Thyroid gland (tissue), 4 donors: ENCODE measurements around the gene FGF11. TPM values are rescaled to one million over a fixed set of nuclear protein-coding genes. Genes with fewer than 3 reads are reported as not detected.

Experiments
- DNase-seq, 2 donors: peaks; one replicate each; pipeline ENCODE4 v3.0.0-alpha.2; 2019
- H3K27ac ChIP-seq, 3 donors: fragments of 200-600 bp; sonication (generic); 1 replicate in 2 of 3; 2 replicates in 1 of 3; pipeline ENCODE4 v1.5.1; 2016 to 2019; ENCODE audit warnings: mild to moderate bottlenecking in 1 of 3, moderate library complexity in 1 of 3
- H3K27me3 ChIP-seq: fragments of 200-600 bp; sonication (generic); one replicate; pipeline ENCODE4 v1.5.1; 2019
- H3K36me3 ChIP-seq, 2 donors: fragments of 200-600 bp; sonication (generic); one replicate each; pipeline ENCODE4 v1.5.1; 2016 to 2019
- H3K4me1 ChIP-seq, 2 donors: fragments of 200-600 bp; sonication (generic); one replicate each; pipeline ENCODE4 v1.5.1; 2017 to 2019
- H3K4me3 ChIP-seq, 3 donors: fragments of 200-600 bp; sonication (generic); replicated peaks in 1 of 3; 1 replicate in 2 of 3; 2 replicates in 1 of 3; pipeline ENCODE4 v1.5.1; 2016; ENCODE audit warnings: mild to moderate bottlenecking in 1 of 3
- H3K9me3 ChIP-seq: fragments of 200-600 bp; sonication (generic); one replicate; pipeline ENCODE4 v1.5.1; 2017
- POLR2A ChIP-seq, 2 donors: fragments of 450-650 bp; IDR thresholded peaks; one replicate each; pipeline ENCODE4 v1.6.1; 2017; ENCODE audit warnings: antibody characterized with exemption in 2 of 2, mild to moderate bottlenecking in 2 of 2, moderate library complexity in 1 of 2
- WGBS, 2 donors: methylation state at CpG; one replicate each; pipeline ENCODE4 v1.1.5; 2017; 5-methylcytosine and 5-hydroxymethylcytosine counted together
- intact Hi-C: fragments of 100-400 bp; cut with DNase I; formaldehyde crosslinking; loops from one replicate; pipeline ENCODE4 v1.15.1; 2023
- total RNA-seq, 4 donors: library from RNA; depleted of rRNA; stranded (reverse); fragments of >200 nt; gene quantifications; one replicate each; pipeline ENCODE4 v1.2.3, GENCODE V29; 2016
- TF ChIP-seq, protein P1 (sequence below), 6 experiments: fragments of 200-600 bp in 3 of 6; fragments of 450-650 bp in 3 of 6; sonication (generic) in 3 of 6; IDR thresholded peaks; one replicate each; pipeline ENCODE4 v1.5.1; 2016 to 2019; ENCODE audit warnings: antibody characterized with exemption in 6 of 6, mild to moderate bottlenecking in 2 of 6, inconsistent platforms in 1 of 6, moderate library complexity in 1 of 6

The FGF11 gene
- total RNA-seq, 4 donors from 2014 or later: 4.3 to 12.1 (median 10.5) TPM

DNA sequence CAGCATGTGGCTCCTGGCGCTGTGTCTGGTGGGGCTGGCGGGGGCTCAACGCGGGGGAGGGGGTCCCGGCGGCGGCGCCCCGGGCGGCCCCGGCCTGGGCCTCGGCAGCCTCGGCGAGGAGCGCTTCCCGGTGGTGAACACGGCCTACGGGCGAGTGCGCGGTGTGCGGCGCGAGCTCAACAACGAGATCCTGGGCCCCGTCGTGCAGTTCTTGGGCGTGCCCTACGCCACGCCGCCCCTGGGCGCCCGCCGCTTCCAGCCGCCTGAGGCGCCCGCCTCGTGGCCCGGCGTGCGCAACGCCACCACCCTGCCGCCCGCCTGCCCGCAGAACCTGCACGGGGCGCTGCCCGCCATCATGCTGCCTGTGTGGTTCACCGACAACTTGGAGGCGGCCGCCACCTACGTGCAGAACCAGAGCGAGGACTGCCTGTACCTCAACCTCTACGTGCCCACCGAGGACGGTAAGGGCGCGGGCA lies 31.0 kb upstream of the FGF11 start:
- Histone ChIP-seq H3K9me3 (no peaks in the 10 kb centered on the region), H3K27ac (no peak overlapping the region), H3K36me3 (no peaks in the 10 kb centered on the region), H3K27me3 (no peaks in the 10 kb centered on the region), H3K4me3 (no peak overlapping the region), H3K4me1 (peaks cover under 1 to 8% of the 10 kb centered on the region in 2 donors)
- no peak for TF ChIP-seq POLR2A (IDR thresholded peaks at IDR 0.05)
- TF ChIP-seq, protein P1, sequence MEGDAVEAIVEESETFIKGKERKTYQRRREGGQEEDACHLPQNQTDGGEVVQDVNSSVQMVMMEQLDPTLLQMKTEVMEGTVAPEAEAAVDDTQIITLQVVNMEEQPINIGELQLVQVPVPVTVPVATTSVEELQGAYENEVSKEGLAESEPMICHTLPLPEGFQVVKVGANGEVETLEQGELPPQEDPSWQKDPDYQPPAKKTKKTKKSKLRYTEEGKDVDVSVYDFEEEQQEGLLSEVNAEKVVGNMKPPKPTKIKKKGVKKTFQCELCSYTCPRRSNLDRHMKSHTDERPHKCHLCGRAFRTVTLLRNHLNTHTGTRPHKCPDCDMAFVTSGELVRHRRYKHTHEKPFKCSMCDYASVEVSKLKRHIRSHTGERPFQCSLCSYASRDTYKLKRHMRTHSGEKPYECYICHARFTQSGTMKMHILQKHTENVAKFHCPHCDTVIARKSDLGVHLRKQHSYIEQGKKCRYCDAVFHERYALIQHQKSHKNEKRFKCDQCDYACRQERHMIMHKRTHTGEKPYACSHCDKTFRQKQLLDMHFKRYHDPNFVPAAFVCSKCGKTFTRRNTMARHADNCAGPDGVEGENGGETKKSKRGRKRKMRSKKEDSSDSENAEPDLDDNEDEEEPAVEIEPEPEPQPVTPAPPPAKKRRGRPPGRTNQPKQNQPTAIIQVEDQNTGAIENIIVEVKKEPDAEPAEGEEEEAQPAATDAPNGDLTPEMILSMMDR (IDR thresholded peaks at IDR 0.05): no peak
- DNase-seq: no peak
- WGBS, 2 donors: 61 to 79% methylated on average over 31 to 33 of the region's 58 CpGs
- intact Hi-C loops: no loop called here

DNA sequence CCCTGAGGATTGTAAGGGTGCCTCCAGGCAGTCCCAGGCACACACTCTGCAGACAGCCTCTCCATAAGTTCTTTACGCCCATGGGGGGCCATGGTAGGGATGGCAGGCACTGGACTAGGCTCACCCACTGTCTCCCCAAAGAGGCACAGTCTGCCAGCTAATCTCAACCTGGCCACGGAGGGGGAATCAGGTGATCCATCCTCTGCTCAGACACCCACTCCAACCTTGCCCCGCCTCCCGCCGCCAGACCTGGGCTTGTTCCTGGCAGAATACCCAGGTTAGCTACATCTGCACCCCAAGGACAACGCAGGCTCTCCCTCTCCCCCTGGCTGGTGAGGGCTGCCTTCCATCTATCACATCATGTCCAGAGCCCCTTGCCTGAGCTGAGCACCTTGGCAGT lies 30.4 kb upstream of the FGF11 start:
- H3K27me3 ChIP-seq: no peaks in the 10 kb centered on the region
- peaks cover 0 to 7% of the 10 kb centered on the region in 2 donors for H3K4me1 ChIP-seq
- no peaks in the 10 kb centered on the region for H3K36me3 ChIP-seq
- intact Hi-C loops: no loop called here
- H3K27ac ChIP-seq: no peak overlapping the region
- 82 to 88% methylated on average over 5 of the region's 6 CpGs for WGBS, 2 donors
- H3K9me3 ChIP-seq: no peaks in the 10 kb centered on the region
- no peak for TF ChIP-seq POLR2A (IDR thresholded peaks at IDR 0.05)
- TF ChIP-seq, protein P1 (IDR thresholded peaks at IDR 0.05): no peak
- no peak for DNase-seq
- H3K4me3 ChIP-seq: no peak overlapping the region

DNA sequence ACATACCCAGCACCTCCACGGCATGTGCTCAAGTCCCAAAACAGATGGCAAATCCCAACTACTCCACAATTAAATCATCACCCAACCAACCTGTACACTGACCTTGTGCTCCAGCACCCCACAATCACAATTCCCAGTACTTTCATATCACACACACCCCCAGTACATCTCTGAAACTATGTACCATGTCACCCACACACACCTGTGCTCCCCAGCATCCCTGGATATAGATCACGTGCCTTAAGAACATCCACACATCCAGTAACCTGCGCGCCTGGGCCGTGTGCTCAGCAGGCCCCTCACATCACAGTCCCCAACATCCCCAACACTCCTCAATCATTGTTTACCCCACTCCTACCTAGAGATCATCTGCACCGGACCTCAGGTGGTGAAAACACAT lies 29.6 kb upstream of the FGF11 start:
- Histone ChIP-seq H3K4me3 (no peak overlapping the region), H3K27ac (no peak overlapping the region), H3K36me3 (no peaks in the 10 kb centered on the region), H3K4me1 (peaks cover 0 to 7% of the 10 kb centered on the region in 2 donors), H3K9me3 (no peaks in the 10 kb centered on the region), H3K27me3 (no peaks in the 10 kb centered on the region)
- no peak for TF ChIP-seq POLR2A (IDR thresholded peaks at IDR 0.05)
- TF ChIP-seq, protein P1 (IDR thresholded peaks at IDR 0.05): no peak
- WGBS, 2 donors: 94% methylated on average over 6 of the region's 6 CpGs
- DNase-seq: no peak
- intact Hi-C loops: no loop called here

DNA sequence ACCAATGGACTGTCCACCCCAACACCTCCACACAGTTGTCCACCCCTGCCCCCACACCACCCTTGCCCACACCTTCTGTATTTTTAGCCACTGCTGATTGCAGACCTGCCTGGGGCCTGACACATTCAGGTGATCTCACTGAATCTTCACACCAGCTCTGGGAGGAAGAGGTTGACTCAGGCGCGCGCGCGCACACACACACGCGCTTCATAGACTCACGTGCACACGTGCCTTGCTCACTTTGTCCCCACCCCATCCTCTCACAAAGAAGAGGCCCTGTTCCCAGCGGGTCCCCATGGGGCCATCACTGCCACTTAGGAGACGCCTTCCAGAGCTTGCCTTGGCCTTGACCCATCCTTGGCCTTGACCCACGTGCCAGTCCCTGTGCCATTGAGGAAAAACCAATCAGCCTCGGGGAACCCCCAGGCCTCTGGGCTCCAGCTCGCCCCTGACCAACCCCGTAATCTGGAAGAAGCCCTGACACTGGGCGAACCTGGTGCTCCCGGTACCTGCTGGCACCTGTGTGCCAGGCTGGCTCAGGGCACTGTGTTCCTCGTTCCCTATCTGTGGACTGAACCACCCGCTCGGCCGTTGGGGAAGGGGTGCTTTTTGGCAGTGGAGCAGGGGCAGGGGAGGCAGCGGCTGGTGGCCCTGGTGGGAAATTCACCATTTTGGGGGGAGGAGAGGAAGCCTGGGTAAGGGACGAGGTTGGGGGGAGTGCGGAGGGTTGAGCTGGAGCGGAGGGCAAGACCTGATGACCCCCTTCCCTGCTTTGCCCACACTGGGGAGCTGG lies 28.5 kb upstream of the FGF11 start:
- no peaks in the 10 kb centered on the region for H3K27me3 ChIP-seq
- H3K9me3 ChIP-seq: no peaks in the 10 kb centered on the region
- no peak overlapping the region for H3K4me3 ChIP-seq
- no peak for TF ChIP-seq POLR2A (IDR thresholded peaks at IDR 0.05)
- TF ChIP-seq, protein P1 (IDR thresholded peaks at IDR 0.05): no peak
- no peaks in the 10 kb centered on the region for H3K4me1 ChIP-seq
- H3K36me3 ChIP-seq: no peaks in the 10 kb centered on the region
- WGBS, 2 donors: 85 to 91% methylated on average over 24 to 25 of the region's 25 CpGs
- DNase-seq: no peak
- intact Hi-C loops: no loop called here
- no peak overlapping the region for H3K27ac ChIP-seq

DNA sequence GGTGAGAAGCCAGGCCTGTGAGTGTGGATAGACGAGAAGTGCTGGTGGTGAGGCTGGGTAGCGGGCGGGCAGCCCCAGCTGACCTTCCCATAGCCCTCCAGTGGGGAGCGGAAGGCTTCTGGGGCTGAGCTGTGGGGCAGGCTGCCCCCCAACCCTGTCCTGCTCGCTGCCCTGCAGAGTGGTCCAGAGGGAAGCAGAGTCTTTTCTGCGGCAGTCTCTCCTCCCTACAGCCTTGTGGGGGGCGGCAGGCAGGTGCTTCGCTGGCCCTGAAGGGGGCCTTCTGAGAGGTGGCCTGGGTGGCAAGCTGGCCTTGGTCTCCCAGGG lies 27.9 kb upstream of the FGF11 start:
- H3K27ac ChIP-seq: no peak overlapping the region
- no peak overlapping the region for H3K4me3 ChIP-seq
- 87 to 95% methylated on average over 6 to 8 of the region's 8 CpGs for WGBS, 2 donors
- DNase-seq: no peak
- no peaks in the 10 kb centered on the region for H3K36me3 ChIP-seq
- no peaks in the 10 kb centered on the region for H3K9me3 ChIP-seq
- H3K27me3 ChIP-seq: no peaks in the 10 kb centered on the region
- TF ChIP-seq POLR2A (IDR thresholded peaks at IDR 0.05): no peak
- TF ChIP-seq, protein P1 (IDR thresholded peaks at IDR 0.05): no peak
- no peaks in the 10 kb centered on the region for H3K4me1 ChIP-seq
- intact Hi-C loops: no loop called here
